Measurements from ENCODE around the gene PC. TPM values are rescaled to one million over a fixed set of nuclear protein-coding genes. Genes with fewer than 3 reads are reported as not detected.

Gene PC
- total RNA-seq, 4 donors from 2014 or later = 13.5 to 43.0 (median 27.5) TPM

DNA sequence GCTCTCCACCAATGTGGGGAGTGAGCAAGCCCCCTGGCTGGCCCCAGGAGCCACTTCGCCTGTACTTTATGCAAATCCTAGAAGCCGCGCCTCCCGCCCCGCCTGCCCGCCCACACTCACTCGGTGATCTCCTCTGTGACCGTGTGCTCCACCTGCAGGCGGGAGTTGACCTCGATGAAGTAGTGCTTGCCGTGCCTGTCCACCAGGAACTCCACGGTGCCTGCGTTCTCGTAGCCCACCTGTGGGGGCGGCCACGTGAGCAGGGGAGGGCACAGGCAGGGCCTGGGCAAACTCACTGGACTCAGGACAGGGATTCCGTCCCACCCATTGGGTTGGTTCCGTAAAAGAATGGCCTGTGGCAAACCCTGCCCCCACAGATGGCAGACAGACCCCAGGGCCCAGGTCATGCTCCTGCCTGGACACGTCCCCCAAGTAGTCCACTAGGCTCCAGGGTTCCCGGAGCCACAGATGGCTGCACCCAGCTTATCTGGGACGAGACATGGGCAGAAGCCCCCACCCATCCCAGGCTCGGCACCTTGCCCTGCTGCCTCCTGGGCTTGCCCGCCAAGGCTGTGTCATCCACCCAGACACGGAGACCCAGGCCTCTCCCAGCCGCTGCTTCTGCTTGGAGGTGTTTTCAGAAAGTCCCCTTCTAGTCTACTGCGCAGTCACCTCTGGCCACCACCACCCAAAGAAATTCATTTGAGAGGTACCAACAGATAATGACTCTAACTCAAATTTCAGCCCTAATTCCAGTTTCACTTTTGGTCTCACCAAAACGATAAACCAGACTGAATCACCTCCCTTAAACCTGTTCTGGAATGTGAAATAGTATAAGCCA is 89.2 kb downstream of the PC start:
- TF ChIP-seq, protein P1, sequence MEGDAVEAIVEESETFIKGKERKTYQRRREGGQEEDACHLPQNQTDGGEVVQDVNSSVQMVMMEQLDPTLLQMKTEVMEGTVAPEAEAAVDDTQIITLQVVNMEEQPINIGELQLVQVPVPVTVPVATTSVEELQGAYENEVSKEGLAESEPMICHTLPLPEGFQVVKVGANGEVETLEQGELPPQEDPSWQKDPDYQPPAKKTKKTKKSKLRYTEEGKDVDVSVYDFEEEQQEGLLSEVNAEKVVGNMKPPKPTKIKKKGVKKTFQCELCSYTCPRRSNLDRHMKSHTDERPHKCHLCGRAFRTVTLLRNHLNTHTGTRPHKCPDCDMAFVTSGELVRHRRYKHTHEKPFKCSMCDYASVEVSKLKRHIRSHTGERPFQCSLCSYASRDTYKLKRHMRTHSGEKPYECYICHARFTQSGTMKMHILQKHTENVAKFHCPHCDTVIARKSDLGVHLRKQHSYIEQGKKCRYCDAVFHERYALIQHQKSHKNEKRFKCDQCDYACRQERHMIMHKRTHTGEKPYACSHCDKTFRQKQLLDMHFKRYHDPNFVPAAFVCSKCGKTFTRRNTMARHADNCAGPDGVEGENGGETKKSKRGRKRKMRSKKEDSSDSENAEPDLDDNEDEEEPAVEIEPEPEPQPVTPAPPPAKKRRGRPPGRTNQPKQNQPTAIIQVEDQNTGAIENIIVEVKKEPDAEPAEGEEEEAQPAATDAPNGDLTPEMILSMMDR (IDR thresholded peaks at IDR 0.05) = peak in 5 of 6 experiments; percentile 7 to 50 (median 39)
- TF ChIP-seq POLR2A (IDR thresholded peaks at IDR 0.05) = no peak
- WGBS, 2 donors = 66 to 70% methylated on average over 13 to 14 of the region's 27 CpGs
- DNase-seq = peak; percentile 27
- Histone ChIP-seq H3K9me3 (no peaks in the 10 kb centered on the region), H3K4me1 (peaks cover 4 to 18% (median 5%) of the 10 kb centered on the region in 3 donors), H3K4me3 (no peak overlapping the region), H3K27ac (no peak overlapping the region), H3K27me3 (no peaks in the 10 kb centered on the region), H3K36me3 (peaks cover 0 to 59% (median 0%) of the 10 kb centered on the region in 3 donors)
- intact Hi-C loops (cut with DNase I) = no loop called here

DNA sequence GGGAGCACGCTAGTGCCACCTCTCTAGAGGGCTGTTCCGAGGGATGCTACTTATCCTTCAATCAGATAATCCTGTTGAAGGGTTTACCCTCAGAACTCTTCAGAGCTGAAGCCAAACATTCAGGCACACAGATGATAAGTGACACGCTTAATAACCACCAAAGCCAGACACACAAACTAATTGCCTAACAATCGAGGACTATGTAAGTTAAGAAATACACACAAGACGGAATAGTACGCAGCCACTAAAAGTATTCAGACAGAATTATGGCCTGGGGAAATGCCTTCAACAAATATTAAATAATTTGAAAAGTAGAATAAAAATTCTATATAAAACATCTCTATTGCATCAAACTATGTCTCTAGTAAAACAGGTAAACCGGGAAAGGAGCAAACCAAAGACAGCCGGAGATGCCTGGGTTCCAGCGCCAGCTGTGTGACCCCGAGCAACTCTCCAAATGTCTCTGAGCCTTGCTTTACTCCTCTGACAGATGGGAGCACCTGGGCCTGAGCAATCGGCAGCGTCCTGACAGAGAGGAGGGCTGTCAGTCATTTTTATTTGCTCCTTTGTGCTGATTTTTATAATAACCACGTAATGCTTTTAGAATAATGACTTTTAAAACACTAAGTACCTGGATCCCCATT is 90.0 kb downstream of the PC start:
- TF ChIP-seq, protein P1 (IDR thresholded peaks at IDR 0.05) = no peak
- TF ChIP-seq POLR2A (IDR thresholded peaks at IDR 0.05) = no peak
- Histone ChIP-seq H3K27me3 (no peaks in the 10 kb centered on the region), H3K36me3 (peaks cover 0 to 59% (median 0%) of the 10 kb centered on the region in 3 donors), H3K27ac (no peak overlapping the region), H3K9me3 (no peaks in the 10 kb centered on the region), H3K4me1 (peaks cover 10 to 26% (median 11%) of the 10 kb centered on the region in 3 donors), H3K4me3 (no peak overlapping the region)
- intact Hi-C loops (cut with DNase I) = no loop called here
- DNase-seq = no peak
- 91 to 92% methylated on average over 11 to 13 of the region's 13 CpGs for WGBS, 2 donors

DNA sequence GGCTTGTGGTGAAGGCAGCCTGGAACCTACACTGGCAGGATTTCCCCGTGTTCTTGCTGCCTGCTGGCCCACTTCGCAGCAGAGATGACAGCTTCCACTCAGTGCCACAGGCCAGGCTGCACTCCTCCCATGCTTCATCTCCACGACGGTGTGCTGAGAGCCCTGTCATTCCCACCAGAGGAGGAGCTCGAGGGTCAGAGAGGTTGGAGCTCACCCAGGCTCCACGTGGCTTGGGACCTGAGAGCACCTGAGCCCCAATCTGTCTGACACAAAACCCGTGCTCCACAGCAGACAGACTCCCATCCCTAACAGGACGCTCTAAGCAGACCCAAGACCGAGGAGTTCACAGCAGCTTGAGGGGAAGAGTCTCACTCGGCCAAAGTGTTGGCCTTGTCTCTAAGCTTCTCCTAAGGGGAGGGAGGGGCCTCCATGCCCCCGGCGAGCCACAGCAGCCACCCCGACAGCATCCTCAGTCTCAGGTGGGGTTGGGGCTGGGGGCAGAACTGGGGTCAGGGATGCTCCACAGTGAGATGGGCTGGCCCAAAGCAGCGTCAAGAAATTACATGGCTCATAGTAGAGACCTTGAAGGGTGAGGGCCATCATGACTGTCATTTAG is 90.7 kb downstream of the PC start:
- Histone ChIP-seq H3K9me3 (no peaks in the 10 kb centered on the region), H3K27ac (no peak overlapping the region), H3K4me3 (no peak overlapping the region), H3K27me3 (no peaks in the 10 kb centered on the region), H3K36me3 (peaks cover 0 to 63% (median 0%) of the 10 kb centered on the region in 3 donors), H3K4me1 (peaks cover 10 to 28% (median 12%) of the 10 kb centered on the region in 3 donors)
- WGBS, 2 donors = 41 to 55% methylated on average over 3 to 8 of the region's 14 CpGs
- intact Hi-C loops (cut with DNase I) = no loop called here
- DNase-seq = no peak
- no peak for TF ChIP-seq POLR2A (IDR thresholded peaks at IDR 0.05)
- TF ChIP-seq, protein P1 (IDR thresholded peaks at IDR 0.05) = no peak

DNA sequence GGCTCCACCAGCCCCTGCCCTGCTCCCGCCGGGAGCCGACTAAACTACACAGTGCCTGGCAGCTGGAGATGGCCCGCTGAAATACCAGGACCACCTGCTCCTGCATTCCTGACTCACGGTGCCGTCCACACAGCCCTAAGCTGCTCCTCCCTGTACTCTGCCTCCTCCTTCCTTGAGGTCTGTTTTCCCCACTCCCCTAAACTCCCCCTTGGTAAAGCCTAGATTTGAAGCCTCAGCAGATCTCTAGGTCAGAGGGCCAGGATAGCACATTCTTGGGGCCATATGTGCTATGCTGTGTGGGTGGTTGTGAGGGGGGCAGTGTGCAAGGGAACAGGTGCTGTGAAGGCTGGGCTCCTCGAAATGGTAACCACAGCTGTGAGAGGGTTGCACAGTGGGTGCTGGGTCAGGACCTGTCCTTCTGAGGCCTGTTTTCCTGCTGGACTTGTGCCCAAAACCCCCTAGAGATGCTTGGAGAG is 91.6 kb downstream of the PC start:
- no peak for TF ChIP-seq POLR2A (IDR thresholded peaks at IDR 0.05)
- TF ChIP-seq, protein P1 (IDR thresholded peaks at IDR 0.05) = no peak
- DNase-seq = no peak
- no peaks in the 10 kb centered on the region for H3K9me3 ChIP-seq
- WGBS, 2 donors = 48 to 92% methylated on average over 2 to 7 of the region's 7 CpGs
- H3K4me1 ChIP-seq = peaks cover 10 to 28% (median 12%) of the 10 kb centered on the region in 3 donors
- no peak overlapping the region for H3K4me3 ChIP-seq
- intact Hi-C loops (cut with DNase I) = no loop called here
- no peak overlapping the region for H3K27ac ChIP-seq
- H3K27me3 ChIP-seq = no peaks in the 10 kb centered on the region
- H3K36me3 ChIP-seq = peaks cover 0 to 69% (median 0%) of the 10 kb centered on the region in 3 donors
